Midbrain (tissue), 1 donor: ENCODE data around the gene GABBR2.

Source experiments
- DNase-seq: peaks from one replicate; lab custom pipeline; 2025; lab: John Stamatoyannopoulos, UW

Gene GABBR2

DNA sequence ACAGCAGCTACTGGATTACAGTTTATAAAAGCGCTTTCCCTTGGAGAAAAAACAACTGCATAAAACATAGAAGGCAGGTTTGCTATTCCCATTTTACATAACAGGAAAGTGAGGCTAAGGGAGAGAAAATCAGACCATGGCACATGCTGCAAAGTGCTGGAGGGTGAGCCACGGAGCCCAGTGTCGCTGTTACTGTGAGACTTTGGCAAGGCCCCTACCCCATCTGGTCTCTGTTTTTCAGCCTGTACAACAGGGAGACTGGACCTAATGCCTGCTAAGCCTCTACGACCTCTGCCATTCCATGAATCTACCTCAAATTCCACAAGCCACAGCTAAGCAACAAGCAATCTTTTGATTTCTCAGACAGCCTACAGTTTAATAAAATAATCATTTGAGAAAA, 139.2 kb downstream of the GABBR2 start:
- DNase-seq: no peak

DNA sequence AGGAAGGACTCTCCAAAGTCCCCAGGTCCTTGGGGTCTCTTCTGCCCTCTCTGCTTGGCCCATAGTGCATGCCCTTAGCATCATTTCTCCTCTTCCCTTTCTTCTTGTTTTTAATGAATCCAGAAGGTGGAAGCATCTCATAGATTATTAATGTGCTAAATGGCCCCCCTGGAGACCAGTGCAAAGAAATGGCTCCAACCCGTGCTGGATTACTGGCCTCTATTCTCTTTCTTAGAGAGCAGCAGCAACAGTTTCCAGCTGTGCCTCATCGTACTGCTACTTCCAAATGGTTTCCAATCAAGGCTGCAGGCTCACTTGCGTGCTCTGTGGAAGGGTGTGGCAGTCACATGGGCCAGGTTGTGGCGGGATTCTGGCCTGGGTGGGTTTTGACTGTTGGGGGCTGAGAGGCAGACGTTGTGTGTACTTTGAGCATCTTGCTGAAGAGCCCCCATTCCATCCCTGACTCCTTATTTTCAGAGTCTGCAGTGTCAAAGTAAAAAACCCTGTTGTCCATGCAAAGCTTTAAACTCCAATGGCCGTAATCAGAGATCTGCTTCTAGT, 139.7 kb downstream of the GABBR2 start:
- DNase-seq: no peak

DNA sequence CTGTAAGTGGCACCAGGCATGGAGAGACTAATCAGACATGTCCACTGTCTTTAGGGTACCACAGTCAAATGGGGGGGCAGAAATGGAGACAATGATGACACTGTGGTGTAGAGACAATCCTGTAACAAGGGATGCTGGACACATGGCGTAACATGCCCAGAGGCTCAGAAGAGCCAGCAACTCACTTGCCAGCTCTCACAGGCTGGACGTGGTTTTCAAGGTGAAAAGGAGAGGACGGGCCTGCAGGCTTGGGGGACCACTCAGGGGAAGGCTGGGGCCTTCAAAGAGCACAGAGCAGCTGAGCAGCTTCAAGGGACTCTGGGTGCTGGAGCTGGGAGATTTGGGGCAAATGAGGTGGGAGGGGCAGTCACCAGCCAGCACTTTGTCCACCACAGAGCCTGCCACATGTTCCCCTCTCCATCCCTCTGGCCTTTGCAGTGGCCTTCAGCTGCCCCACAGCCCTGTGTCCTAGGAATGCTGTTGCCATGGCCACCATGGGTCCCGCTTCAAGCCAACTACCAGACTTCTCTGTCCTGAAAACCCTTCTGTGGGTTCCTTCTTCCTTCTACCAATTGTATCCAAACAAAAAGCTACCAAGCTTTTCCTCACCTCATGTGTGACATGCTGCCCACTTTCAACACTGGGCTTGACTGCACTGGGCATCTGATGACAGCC, 140.4 kb downstream of the GABBR2 start:
- no peak for DNase-seq

DNA sequence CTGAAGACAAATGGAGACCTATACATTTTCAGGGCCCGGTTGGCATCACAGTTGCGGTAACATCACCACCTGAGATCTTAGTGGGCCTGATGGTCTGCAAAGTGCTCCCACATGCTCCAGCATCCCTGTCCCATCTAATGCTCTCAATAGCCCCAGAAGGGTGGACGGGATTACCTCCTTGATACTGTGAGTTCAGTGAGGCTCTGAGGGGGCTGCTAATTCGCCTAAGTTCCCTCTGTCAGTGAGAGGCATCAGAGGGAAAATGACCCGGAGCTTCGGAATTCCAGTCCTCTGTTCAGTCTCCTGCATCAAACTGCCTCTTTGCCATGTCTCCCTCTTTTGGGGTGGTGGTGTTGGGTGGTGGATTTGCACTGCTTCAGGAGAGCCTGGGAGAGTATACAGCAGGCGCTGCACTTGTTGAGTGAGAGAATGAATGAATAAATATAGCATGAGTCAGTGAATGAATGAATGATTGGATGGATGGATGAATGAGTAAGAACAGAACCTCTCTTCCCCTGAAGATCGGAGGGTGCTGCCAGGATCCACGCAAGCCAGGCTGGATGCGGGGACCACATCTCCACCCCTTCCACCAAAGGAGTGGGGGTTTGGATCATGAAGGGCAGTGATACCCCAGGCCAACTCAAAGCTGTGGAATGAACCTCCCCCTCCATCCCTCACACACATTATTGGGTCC, 141.0 kb downstream of the GABBR2 start:
- DNase-seq: no peak

DNA sequence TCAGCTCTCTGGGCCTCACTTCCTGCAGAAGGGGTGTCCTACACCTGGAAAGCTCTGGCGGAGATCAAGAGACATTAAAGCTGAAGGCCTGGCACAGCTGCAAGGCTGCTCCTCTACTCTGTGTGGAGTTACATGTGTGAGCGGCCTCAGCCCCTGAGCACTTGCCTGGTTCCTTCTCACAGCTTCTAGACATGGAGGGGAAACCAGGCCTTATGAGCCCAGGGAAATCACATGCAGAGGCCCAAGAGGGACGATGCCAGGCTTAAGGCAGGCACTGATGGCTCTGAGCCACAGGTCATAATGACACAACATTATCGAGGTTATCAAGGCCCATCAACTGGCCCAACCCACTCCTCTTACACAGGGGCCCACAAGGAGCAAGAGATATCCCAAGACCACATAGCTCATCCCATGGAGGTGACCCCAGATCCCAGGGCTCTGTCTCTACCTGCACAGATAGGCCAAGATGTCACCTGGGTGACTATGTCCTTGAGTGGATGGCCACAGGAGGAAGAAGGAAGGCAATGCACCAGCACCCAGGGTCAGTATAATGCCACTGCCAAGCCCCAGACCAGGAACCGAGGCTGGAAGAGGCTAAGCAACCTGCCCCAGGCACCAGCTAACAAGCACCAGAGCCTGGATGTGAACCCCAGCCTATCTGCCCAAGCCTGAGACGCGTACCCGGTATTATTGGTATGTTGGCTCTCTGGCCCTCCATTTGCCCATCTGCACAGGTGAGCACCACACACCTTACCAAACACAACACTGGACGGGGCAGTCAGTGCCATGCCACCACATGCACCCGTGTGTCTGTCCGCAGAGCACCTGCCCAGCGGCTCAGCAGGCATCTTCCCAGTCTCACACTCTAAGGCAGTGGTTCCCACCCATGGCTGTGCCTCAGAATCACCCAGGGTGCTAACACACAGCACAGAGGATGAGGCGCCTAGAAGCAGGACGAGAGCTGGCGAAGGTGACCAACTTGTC, 143.3 kb downstream of the GABBR2 start:
- no peak for DNase-seq

DNA sequence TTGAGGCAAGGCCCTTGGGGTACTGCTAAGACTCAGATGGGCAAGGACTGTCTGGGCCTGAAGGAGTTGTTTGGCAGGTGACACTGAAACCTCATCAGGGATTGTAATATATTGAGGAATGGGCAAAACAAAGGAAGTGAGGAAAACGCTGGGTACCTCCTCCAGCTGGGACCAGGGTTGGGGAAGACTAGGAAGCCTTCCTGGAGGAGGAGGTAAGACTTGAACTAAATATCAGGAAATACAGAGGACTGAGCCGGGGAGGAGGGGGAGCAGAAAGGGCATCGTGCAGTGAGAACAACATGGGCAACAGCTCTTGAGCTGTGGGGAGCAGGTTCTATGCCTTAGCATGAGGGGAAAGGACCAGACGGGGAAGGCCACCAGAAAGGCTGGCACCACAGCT, 144.0 kb downstream of the GABBR2 start:
- DNase-seq: no peak

DNA sequence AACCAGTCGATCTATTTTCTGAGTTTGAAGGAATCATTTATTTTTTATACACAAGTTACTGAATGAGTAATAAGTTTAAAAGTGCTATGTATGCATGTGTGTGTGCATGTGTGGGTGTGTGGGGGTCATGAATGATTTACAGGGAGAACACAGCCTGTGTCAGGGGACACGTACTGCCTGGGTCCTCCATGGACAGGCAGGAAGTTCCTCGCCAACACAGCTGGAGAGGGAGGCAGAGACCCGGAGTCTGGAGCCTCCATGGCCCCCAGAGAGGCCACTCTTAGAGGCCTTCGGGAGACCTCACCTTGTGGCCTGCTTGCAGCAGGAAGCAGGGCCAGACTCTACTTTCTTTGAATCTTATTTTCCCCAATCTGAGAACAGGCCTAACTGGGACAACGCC, 144.7 kb downstream of the GABBR2 start:
- no peak for DNase-seq

DNA sequence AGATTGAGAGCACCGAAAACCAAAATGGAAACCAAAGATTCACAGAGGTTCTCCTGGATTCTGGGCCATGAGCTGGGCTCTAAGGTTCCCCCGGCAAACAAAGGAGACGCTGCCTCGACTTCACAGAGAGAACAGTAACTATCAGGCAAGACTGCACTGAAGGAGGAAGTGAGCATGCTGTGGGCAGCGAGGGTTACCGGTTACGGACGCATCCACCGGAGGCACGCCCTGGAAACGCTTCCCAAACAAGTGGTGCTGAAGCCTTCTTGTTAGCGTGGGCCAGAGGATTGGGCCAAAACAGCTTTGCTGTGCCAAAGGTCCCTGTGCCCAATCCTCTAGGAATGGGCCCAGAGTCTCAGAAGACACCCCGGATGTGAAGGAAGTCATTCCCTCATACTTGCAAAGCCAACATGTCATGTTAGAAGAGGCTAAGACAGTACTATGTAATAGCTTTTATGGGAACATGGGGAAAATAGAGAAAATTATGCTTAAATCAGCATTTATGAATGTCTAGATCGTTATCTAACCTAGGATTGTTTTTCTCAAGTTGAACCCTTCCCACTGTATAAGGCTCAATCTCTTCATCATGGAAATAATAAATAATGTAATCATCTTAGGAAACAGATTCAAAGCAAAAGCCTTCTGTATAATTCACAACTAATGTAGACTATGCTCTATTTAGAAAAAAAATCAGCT, 145.4 kb downstream of the GABBR2 start:
- DNase-seq: no peak

DNA sequence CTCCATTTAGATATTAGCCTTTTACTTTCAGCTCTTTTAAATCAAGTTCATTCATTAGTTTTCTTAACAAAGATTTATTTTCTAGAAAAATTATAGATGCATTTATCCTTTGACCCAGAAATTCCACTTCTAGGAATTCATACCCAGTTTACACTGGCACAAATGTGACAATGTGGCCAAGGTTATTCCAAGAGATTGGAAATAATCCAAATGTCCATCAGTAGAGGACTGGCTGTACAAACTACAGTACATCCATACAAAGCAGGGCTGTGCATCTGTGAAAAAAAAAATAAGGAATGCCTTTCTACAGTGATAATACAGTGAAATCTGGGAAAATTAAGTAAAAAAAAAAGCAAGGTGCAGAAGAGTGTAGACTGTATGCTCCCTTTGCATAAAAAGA, 149.2 kb downstream of the GABBR2 start:
- no peak for DNase-seq

DNA sequence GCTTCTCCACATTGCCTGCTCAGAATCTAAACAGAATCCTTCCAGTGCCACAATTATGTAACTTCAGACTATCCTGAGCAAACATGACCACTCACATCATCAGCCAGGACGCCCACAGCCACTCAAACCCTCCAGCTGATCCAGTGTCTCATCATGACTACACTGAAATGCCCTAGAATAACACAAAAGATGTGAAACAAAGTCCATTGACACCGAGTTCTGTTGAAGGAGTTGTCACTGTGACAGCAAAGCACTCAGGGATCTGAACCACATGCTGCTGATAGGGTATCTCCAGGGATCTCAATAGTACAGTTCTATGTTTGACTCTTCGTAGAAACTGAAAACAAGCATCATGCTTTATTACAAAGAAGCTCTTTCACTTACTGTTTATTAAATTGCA, 150.2 kb downstream of the GABBR2 start:
- DNase-seq: no peak

DNA sequence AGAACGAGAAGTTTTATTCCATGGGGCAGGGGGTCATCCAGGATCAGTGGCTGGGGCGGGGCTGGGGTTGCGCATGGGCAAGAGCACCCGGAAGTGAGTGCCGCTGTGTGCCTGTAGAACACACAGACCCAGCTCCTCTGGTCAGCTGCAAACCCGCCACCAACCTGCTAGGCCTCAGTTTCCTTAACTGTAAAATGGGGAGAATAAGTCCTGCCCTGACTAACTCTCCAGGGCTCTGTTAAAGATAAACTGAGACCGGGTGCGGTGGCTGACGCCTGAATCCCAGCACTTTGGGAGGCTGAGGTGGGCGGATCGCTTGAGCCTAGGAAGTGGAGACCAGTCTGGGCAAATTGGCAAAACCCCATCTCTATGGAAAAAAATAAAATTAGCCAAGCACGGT, 152.2 kb downstream of the GABBR2 start:
- DNase-seq: no peak

DNA sequence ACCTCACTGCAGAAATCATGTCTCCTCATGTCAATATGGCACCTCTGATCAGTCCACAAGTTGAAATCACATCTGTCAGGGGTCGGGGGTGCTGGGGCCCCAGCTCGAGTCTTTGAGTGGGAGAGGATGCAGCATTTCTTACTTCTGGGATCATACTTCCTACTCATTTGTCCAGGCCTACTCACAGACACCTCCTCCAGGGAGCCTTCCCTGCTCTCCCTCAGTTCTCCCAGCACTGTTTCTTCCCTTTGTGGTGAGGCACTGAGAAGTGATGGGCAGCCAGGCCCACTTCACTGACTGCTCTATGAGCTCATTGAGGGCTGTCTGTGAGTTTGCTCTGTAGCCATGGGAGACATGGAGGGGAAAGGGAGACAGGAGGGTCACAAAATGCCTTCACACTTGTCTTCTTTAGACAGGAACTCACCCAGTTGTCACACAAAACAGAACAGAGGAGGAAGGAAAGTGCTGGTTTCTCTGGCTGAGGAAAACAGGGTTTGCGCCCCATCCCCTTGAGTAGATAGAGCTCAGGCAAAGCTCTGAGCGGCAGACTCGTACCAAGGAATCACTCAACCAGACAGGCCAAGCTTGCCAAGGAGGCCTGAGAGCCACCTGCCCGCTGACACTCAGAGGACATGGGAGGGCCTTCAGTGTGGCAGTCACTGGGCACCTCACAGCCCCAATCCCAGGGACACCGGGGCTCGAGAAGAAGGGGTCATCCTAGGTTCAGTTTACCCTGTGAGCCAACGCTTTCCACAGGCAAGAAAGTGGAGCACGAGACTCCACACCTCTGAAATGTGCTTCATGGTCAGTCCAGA, 152.9 kb downstream of the GABBR2 start:
- DNase-seq: no peak

DNA sequence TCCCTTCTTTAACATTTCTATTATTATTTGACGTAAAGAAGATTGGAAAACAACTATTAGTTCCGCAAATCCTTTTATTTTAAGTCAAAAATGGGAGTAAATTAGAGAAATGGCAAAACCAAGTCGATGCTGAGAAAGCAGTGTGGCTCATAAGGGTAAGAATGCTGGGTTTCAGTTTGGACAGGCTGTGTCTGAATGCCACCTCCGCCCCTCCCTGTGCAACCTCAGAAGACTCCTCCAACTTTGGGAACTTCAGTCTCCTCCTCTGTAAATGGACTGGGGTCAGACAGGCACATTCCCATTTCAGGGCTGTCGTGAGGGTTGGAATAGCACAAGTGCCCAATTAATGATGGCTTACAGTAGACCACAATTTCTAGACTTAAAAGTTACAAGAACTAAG, 154.0 kb downstream of the GABBR2 start:
- no peak for DNase-seq

DNA sequence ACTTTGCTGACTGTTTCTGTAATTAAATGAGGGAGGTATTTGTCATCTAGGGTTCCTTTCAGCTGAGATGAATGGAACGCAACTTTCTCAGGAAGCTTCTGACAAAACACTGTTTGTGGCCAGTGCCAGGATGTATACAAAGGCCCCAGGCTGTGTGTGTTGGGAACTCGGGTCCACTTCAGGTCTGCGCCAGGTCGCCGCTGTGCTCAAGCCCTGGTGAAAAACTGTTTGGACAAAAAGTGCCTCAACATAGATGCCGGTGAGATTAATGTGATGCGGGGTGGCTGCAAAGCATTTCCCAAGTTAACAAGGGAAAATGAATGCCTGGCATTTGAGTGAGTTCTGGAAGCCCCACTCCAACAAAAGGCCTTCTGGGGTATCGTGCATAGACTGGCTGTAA, 156.4 kb downstream of the GABBR2 start:
- DNase-seq: no peak

DNA sequence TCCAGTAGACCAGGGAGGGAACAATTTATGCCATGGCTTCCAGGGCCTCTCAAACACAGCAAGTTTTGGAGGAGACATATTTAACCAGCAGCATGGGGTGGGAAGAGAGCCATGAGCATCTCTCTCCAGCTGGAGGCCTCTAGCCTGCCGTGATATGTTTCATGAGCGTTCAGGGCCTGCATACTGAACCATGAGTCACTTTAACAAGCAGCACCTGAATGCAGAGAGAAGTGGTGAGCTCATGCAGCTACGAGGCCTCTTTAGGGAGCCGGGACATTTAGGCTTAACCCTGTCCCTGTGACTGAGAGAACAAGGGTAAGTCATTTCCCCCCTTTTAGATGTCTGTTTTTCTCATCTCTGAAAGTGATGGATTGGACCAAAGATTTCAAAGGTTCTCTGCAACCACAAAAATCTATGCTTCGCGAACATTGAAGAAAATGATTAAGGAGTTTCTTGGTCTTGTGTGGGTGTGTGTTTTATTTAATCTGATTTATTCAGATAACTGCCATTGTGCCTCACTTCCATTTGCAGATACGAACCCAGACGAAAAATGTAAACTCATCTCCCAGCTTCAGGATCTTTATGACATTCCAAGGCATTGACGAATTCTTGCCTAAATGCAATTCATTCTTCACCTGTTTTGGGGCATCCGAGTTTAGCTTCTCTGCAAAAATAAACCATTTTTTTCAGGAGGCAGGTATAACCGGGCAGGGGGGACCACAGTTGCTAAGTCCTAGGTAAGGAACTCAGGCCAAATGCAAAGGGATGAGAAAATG, 157.0 kb downstream of the GABBR2 start:
- no peak for DNase-seq

DNA sequence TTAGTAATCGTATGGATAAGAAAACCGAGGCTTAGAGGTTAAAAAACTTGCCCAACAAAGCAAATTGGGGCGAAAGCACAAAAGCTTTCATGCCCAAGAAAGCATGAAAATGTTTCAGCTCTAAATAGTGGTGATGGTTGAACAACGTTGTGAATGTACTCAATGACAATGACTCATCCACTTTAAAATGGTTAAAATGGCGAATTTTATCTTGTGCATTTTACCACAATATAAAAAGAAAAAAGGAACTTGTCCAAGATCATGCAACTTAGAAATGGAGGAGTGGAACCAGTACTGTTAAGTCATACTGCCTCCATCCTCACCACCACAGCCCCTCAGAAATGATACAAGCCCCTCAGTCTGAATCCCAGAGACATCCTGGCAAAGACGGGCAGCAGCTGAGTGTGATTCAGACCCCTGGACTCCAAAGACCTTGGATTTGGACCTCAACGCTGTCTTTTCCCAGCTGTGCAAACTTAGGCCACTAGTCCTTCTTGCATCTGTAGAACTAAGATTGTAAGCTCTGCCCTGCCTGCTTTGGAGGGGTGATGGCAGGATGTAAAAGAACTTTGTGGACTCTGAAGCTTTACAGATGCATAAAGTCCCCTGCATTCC, 158.4 kb downstream of the GABBR2 start:
- DNase-seq: no peak

DNA sequence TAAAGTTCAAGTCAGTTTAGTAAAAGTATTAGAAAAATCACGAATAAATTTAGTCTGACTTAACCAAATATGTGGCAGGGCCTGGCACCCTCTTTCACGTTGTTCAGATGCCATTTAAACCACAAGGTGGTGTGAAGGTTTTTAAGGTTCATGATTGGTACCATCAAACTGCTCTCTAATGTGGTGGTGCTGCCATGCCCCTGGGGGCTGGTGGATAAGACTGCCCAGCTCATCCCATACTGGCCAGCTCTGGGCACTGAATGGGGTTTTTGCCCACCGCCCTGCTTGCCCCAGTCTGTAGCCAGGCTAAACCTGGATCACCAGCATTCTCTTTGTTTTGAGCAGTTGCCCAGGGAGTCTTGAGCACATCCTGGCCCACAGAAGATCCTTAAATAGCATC, 159.3 kb downstream of the GABBR2 start:
- DNase-seq: no peak

DNA sequence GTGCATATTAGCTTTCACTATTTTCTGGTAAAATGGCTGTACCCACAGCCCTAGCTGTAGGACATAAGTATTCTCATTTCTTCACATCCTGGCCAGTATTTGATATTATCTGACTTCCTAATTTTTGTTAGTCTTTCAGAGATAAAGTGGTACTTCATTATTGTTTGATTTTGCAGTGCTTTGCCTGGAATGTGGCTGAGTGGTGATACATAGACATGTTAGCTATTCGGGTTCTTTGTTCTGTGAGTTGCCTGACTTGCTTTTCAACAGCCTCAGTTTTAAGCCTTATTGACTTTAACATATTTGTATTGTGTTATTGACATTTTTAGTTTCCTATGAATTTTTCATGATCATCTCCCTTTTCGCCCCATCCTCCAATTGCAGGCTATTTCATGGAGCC, 161.1 kb downstream of the GABBR2 start:
- no peak for DNase-seq

DNA sequence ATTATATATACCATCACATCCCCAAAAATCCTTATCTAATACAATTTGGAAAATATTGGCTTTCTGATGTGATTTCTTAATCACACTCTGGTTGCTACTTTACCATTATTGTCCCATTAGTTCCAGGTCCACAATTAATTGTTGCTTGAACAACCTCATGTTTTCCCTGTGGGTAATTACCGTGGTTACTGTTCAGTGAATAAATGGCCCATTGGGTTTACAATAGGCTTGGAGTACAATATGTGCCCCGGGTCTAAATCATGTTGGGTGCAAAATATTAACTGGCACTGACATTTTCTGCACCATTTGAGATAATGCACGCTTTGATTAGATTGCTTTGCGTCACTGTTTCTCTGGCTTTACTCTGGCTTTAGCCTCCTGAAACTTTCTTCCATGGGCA, 163.7 kb downstream of the GABBR2 start:
- no peak for DNase-seq
